ENCODE measurements around the gene GCG. TPM values are rescaled to one million over a fixed set of nuclear protein-coding genes. Genes with fewer than 3 reads are reported as not detected.

GCG gene
- total and polyA plus RNA-seq, 4 donors, result not detected

DNA sequence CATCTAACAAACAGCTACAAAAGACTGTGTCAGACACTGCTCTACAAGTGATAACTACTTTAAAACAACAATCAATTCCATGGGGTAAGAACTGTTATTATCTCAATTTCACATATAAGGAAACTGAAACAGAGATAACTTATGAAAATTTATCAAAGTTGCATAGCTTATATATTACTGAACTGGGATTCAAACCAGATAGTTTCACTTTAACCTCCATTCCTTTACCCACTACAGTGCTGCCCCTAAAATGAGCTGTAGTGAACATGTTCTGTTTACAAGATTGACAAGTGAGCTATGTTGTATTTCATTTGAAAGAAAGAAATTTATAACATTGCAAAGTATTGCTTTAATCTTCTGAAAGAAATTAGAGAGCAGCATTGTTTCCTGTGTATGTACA is 14.1 kb upstream of the GCG start:
- H3K9ac ChIP-seq (ENCODE audit: low read depth in 1 of 2, low read length in 2 of 2), result no peak overlapping the region
- H3K36me3 ChIP-seq (ENCODE audit: control insufficient read depth in 4 of 4, insufficient read depth in 3 of 4, low read depth in 1 of 4, low read length in 3 of 4), result no peaks in the 10 kb centered on the region
- no peak for DNase-seq (ENCODE audit: low spot score)
- H3K4me3 ChIP-seq (ENCODE audit: low read depth in 1 of 3, low read length in 3 of 3), result no peak overlapping the region
- TF ChIP-seq, protein P1, sequence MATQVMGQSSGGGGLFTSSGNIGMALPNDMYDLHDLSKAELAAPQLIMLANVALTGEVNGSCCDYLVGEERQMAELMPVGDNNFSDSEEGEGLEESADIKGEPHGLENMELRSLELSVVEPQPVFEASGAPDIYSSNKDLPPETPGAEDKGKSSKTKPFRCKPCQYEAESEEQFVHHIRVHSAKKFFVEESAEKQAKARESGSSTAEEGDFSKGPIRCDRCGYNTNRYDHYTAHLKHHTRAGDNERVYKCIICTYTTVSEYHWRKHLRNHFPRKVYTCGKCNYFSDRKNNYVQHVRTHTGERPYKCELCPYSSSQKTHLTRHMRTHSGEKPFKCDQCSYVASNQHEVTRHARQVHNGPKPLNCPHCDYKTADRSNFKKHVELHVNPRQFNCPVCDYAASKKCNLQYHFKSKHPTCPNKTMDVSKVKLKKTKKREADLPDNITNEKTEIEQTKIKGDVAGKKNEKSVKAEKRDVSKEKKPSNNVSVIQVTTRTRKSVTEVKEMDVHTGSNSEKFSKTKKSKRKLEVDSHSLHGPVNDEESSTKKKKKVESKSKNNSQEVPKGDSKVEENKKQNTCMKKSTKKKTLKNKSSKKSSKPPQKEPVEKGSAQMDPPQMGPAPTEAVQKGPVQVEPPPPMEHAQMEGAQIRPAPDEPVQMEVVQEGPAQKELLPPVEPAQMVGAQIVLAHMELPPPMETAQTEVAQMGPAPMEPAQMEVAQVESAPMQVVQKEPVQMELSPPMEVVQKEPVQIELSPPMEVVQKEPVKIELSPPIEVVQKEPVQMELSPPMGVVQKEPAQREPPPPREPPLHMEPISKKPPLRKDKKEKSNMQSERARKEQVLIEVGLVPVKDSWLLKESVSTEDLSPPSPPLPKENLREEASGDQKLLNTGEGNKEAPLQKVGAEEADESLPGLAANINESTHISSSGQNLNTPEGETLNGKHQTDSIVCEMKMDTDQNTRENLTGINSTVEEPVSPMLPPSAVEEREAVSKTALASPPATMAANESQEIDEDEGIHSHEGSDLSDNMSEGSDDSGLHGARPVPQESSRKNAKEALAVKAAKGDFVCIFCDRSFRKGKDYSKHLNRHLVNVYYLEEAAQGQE (IDR thresholded peaks at IDR 0.05), result no peak
- TF ChIP-seq, protein P2, sequence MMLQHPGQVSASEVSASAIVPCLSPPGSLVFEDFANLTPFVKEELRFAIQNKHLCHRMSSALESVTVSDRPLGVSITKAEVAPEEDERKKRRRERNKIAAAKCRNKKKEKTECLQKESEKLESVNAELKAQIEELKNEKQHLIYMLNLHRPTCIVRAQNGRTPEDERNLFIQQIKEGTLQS (IDR thresholded peaks at IDR 0.05), result no peak
- TF ChIP-seq EGR1 (IDR thresholded peaks at IDR 0.05; ENCODE audit: low read depth in 2 of 2) (no peak), JUND (IDR thresholded peaks at IDR 0.05) (no peak), FOXA2 (IDR thresholded peaks at IDR 0.05) (no peak), HNF4G (IDR thresholded peaks at IDR 0.05) (no peak), RAD21 (IDR thresholded peaks at IDR 0.05) (no peak), TAF1 (conservative IDR thresholded peaks at IDR 0.05) (no peak), NR2F2 (IDR thresholded peaks at IDR 0.05) (no peak), RXRA (IDR thresholded peaks at IDR 0.05) (no peak), HNF4A (conservative IDR thresholded peaks at IDR 0.05) (no peak)
- TF ChIP-seq, protein P3, sequence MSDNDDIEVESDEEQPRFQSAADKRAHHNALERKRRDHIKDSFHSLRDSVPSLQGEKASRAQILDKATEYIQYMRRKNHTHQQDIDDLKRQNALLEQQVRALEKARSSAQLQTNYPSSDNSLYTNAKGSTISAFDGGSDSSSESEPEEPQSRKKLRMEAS (IDR thresholded peaks at IDR 0.05), result no peak
- TF ChIP-seq, protein P4, sequence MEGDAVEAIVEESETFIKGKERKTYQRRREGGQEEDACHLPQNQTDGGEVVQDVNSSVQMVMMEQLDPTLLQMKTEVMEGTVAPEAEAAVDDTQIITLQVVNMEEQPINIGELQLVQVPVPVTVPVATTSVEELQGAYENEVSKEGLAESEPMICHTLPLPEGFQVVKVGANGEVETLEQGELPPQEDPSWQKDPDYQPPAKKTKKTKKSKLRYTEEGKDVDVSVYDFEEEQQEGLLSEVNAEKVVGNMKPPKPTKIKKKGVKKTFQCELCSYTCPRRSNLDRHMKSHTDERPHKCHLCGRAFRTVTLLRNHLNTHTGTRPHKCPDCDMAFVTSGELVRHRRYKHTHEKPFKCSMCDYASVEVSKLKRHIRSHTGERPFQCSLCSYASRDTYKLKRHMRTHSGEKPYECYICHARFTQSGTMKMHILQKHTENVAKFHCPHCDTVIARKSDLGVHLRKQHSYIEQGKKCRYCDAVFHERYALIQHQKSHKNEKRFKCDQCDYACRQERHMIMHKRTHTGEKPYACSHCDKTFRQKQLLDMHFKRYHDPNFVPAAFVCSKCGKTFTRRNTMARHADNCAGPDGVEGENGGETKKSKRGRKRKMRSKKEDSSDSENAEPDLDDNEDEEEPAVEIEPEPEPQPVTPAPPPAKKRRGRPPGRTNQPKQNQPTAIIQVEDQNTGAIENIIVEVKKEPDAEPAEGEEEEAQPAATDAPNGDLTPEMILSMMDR (IDR thresholded peaks at IDR 0.05; ENCODE audit: low read depth, low read length, missing input control), result no peak
- TF ChIP-seq, protein P5, sequence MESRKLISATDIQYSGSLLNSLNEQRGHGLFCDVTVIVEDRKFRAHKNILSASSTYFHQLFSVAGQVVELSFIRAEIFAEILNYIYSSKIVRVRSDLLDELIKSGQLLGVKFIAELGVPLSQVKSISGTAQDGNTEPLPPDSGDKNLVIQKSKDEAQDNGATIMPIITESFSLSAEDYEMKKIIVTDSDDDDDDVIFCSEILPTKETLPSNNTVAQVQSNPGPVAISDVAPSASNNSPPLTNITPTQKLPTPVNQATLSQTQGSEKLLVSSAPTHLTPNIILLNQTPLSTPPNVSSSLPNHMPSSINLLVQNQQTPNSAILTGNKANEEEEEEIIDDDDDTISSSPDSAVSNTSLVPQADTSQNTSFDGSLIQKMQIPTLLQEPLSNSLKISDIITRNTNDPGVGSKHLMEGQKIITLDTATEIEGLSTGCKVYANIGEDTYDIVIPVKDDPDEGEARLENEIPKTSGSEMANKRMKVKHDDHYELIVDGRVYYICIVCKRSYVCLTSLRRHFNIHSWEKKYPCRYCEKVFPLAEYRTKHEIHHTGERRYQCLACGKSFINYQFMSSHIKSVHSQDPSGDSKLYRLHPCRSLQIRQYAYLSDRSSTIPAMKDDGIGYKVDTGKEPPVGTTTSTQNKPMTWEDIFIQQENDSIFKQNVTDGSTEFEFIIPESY (IDR thresholded peaks at IDR 0.05), result no peak
- H3K9me3 ChIP-seq (ENCODE audit: control insufficient read depth in 4 of 4, low read length in 3 of 4), result no peaks in the 10 kb centered on the region
- no peak overlapping the region for H3K27ac ChIP-seq (ENCODE audit: low read depth in 1 of 2, low read length in 2 of 2)
- H3K4me1 ChIP-seq (ENCODE audit: control insufficient read depth in 4 of 4, insufficient read depth in 4 of 4, low read length in 3 of 4), result no peaks in the 10 kb centered on the region
- H3K27me3 ChIP-seq (ENCODE audit: control insufficient read depth in 4 of 4, insufficient read depth in 4 of 4, low read length in 3 of 4), result peaks cover 0 to 3% (median 0%) of the 10 kb centered on the region in 4 donors

DNA sequence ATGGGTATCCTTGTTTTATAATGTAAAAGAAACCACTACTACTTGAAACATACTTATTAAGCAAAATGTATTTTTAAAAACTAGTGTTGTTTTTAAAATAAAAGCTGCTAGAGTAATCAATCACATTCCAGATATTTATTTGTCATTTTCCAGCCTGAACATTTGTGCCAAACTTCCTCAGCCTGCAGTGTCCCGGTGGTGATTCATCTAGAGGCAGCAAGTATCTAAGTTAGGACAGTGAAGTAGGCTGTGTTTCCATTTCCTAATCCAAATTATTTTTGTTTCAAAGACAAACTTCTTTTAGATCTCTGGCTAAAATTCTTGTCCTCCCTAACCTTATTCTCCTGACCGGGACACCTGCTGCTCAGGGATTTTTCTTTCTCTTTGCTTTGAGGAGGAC is 12.8 kb upstream of the GCG start:
- H3K4me1 ChIP-seq (ENCODE audit: control insufficient read depth in 4 of 4, insufficient read depth in 4 of 4, low read length in 3 of 4), result no peaks in the 10 kb centered on the region
- no peaks in the 10 kb centered on the region for H3K36me3 ChIP-seq (ENCODE audit: control insufficient read depth in 4 of 4, insufficient read depth in 3 of 4, low read depth in 1 of 4, low read length in 3 of 4)
- no peaks in the 10 kb centered on the region for H3K9me3 ChIP-seq (ENCODE audit: control insufficient read depth in 4 of 4, low read length in 3 of 4)
- no peak overlapping the region for H3K4me3 ChIP-seq (ENCODE audit: low read depth in 1 of 3, low read length in 3 of 3)
- WGBS, result 85% methylated on average over 2 of the region's 2 CpGs
- no peak overlapping the region for H3K9ac ChIP-seq (ENCODE audit: low read depth in 1 of 2, low read length in 2 of 2)
- TF ChIP-seq, protein P1 (IDR thresholded peaks at IDR 0.05), result no peak
- TF ChIP-seq TAF1 (conservative IDR thresholded peaks at IDR 0.05) (no peak), SP1 (IDR thresholded peaks at IDR 0.05) (no peak), NR2F2 (IDR thresholded peaks at IDR 0.05) (no peak), RAD21 (IDR thresholded peaks at IDR 0.05) (no peak), EGR1 (IDR thresholded peaks at IDR 0.05; ENCODE audit: low read depth in 2 of 2) (no peak), FOXA2 (IDR thresholded peaks at IDR 0.05) (no peak), JUND (IDR thresholded peaks at IDR 0.05) (no peak), YY1 (IDR thresholded peaks at IDR 0.05) (no peak)
- no peak overlapping the region for H3K27ac ChIP-seq (ENCODE audit: low read depth in 1 of 2, low read length in 2 of 2)
- no peak for DNase-seq (ENCODE audit: low spot score)
- peaks cover 0 to 3% (median 0%) of the 10 kb centered on the region in 4 donors for H3K27me3 ChIP-seq (ENCODE audit: control insufficient read depth in 4 of 4, insufficient read depth in 4 of 4, low read length in 3 of 4)
